ENCODE data around the gene PNPLA6.

- TF ChIP-seq MYC (IDR thresholded peaks at IDR 0.05; ENCODE audit: low read depth, low read length) = no peak
- no peak for TF ChIP-seq CTCF (IDR thresholded peaks at IDR 0.05; ENCODE audit: low read depth, low read length)
- no peak for TF ChIP-seq POLR2A (IDR thresholded peaks at IDR 0.05; ENCODE audit: extremely low read depth, insufficient read length)
Observed at GRCh38 chr19:7605490-7606222, 70.1 kb downstream of the PNPLA6 start.
